ENCODE measurements around the gene ARHGEF19. TPM values are rescaled to one million over a fixed set of nuclear protein-coding genes. Genes with fewer than 3 reads are reported as not detected.

Gene ARHGEF19
- total RNA-seq, 1 donor from 2014 or later: 151 TPM

- no peak overlapping the region for H3K27ac Mint-ChIP-seq
- H3K4me1 Mint-ChIP-seq (ENCODE audit: low read depth): peaks cover 30% of the 10 kb centered on the region
- H3K4me3 Mint-ChIP-seq (ENCODE audit: low read depth): peak overlapping the region; percentile 85
- H3K27me3 Mint-ChIP-seq: no peaks in the 10 kb centered on the region
- no peak for TF ChIP-seq CTCF (IDR thresholded peaks at IDR 0.05; ENCODE audit: unreplicated experiment)
- H3K9me3 Mint-ChIP-seq (ENCODE audit: low read depth): no peaks in the 10 kb centered on the region
- DNase-seq (ENCODE audit: low spot score, unreplicated experiment): no peak
- H3K36me3 Mint-ChIP-seq (ENCODE audit: insufficient read depth): peaks cover 4% of the 10 kb centered on the region
Observed at GRCh38 chr1:16210581-16210980, 1.9 kb downstream of the ARHGEF19 start.

- Mint-ChIP-seq H3K4me1 (ENCODE audit: low read depth) (peaks cover 30% of the 10 kb centered on the region), H3K4me3 (ENCODE audit: low read depth) (peak overlapping the region; percentile 85), H3K36me3 (ENCODE audit: insufficient read depth) (peaks cover 5% of the 10 kb centered on the region), H3K27ac (no peak overlapping the region), H3K9me3 (ENCODE audit: low read depth) (no peaks in the 10 kb centered on the region), H3K27me3 (no peaks in the 10 kb centered on the region)
- DNase-seq (ENCODE audit: low spot score, unreplicated experiment): no peak
- no peak for TF ChIP-seq CTCF (IDR thresholded peaks at IDR 0.05; ENCODE audit: unreplicated experiment)
Observed at GRCh38 chr1:16209847-16210407, 2.5 kb downstream of the ARHGEF19 start.

GRCh38 chr1:16209132-16209846 lies 3.2 kb downstream of the ARHGEF19 start:
- H3K36me3 Mint-ChIP-seq (ENCODE audit: insufficient read depth): peaks cover 7% of the 10 kb centered on the region
- H3K4me3 Mint-ChIP-seq (ENCODE audit: low read depth): peak overlapping the region; percentile 85
- H3K9me3 Mint-ChIP-seq (ENCODE audit: low read depth): no peaks in the 10 kb centered on the region
- no peak for DNase-seq (ENCODE audit: low spot score, unreplicated experiment)
- peaks cover 30% of the 10 kb centered on the region for H3K4me1 Mint-ChIP-seq (ENCODE audit: low read depth)
- no peaks in the 10 kb centered on the region for H3K27me3 Mint-ChIP-seq
- H3K27ac Mint-ChIP-seq: peak overlapping the region; percentile 6
- no peak for TF ChIP-seq CTCF (IDR thresholded peaks at IDR 0.05; ENCODE audit: unreplicated experiment)

GRCh38 chr1:16208270-16208987 lies 4.0 kb downstream of the ARHGEF19 start:
- H3K27ac Mint-ChIP-seq: no peak overlapping the region
- H3K4me1 Mint-ChIP-seq (ENCODE audit: low read depth): peaks cover 30% of the 10 kb centered on the region
- peaks cover 12% of the 10 kb centered on the region for H3K36me3 Mint-ChIP-seq (ENCODE audit: insufficient read depth)
- no peaks in the 10 kb centered on the region for H3K9me3 Mint-ChIP-seq (ENCODE audit: low read depth)
- no peak for TF ChIP-seq CTCF (IDR thresholded peaks at IDR 0.05; ENCODE audit: unreplicated experiment)
- H3K4me3 Mint-ChIP-seq (ENCODE audit: low read depth): peak overlapping the region; percentile 45
- no peaks in the 10 kb centered on the region for H3K27me3 Mint-ChIP-seq
- no peak for DNase-seq (ENCODE audit: low spot score, unreplicated experiment)
